Activated CD8-positive, alpha-beta memory T cell treated with anti-CD3 and anti-CD28 coated beads for 1 hour (primary cell): ENCODE results near the gene PRKCZ.

ENCODE experiments used
- DNase-seq, 2 donors: peaks; one replicate each; pipeline ENCODE4 v3.0.0-alpha.2; 2020; ENCODE audit warnings: low read depth in 1 of 2; ENCODE audit errors: extremely low read depth in 1 of 2

Gene PRKCZ

DNA sequence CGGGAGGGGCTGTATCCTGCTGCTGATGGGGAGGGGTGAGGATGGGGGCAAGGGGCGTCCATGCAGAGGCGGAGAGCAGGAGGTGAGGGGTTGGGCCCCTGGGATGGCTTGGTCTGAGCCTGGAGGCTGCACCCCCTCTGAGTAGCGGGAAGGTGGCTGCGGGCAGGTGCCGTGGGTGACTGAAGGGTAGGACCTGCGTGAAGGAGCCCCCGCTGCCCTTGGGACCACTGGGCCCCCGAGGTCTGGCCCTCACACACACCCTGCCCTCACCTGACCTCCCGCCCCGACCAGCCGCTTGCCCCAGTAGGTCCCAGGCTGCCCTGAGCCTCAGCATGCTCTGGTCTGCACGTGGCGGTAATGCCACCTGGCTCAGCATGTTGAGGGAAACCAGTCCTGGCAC is 165.1 kb downstream of the PRKCZ start:
- DNase-seq: no peak

DNA sequence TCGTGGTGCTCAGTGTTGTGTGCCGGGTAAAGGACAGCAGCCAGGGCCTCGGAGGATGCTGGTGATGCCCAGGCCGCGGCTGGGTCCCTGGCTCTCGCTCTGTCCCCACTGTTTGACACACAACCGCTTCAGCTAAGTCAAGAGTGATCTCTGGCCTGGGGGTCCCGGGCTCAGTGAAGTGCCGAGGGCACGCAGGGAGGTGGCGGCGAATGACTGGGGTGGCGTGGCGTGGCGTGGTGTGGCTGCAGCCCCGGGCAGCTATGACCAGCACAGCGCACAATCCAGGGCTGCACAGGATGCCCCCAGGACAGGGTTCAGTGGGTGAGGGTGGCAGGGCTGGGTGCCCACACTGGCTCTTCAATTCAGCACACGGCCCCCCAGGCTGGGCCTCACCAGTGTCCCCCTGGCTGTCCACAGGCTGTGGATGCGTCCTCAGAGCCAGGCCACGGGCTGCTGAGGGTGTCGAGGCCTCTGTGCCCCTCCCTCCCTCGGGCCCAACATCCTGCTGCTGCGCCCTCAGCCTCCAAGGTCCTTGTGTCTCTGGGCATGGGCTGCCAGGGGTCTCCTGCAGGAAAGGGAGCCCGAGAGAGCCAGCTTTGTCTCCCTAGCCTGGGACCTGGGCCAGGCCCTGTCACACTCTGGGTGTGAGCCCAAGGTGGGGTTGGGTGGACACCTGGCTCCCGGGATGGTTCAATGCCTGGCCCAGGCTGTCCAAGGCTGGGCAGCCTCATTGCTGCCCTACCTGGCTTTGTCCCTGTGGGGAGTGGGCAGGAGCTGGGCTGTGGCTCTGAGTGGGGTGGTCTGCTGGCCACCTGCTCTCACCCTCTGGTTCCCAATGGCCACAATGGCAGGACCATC is 165.9 kb downstream of the PRKCZ start:
- no peak for DNase-seq

DNA sequence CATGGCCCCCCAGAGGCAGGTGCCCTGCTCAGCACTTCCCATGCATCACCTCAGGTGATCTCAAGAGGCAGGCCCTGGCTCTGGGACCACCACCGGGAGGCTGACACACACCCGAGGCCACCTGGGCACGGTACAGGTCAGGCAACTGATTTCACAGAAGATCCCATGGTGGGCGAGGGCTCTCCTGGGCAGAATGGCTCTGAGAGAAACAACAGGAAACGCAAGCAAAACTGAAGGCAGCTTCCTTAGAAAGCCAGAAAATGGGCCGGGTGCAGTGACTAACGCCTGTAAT is 166.5 kb downstream of the PRKCZ start:
- DNase-seq: no peak

DNA sequence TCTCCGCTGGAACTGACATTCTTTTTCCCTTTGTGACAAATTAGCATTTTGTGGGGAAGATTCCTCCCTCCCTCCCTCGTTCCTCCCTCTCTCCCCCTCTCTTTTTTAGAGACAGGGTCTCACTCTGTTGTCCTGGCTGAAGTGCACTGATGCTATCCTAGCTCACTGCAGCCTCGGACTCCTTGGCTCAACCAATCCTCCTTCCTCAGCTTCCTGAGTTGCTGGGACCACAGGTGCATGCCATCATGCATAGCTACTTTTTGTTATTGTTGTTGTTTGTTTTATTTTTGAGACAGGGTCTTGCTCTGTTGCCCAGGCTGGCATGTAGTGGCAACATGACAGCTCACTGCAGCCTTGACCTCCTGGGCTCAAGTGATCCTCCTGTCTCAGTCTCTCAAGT is 171.1 kb downstream of the PRKCZ start:
- DNase-seq: no peak

DNA sequence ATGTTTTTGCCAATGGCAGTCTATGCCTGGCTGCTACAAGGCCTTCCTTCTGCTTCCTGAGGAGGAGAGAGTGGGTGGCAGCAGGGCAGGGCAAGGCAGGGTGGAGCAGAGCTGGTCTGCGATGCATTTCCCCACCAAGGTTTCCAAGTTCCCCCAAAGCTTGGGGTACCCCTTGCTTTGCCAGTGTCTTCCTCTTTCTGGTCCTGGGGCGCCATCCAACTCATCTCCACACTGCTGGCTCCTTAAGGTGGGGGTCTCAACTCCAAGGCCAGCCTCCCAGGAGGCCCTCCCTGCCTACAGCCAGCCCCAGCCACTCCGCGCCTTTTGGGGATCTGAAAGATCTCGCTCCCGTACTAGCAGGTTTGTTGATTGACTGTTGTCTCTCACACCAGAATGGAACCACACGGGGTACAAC is 174.0 kb downstream of the PRKCZ start:
- no peak for DNase-seq

DNA sequence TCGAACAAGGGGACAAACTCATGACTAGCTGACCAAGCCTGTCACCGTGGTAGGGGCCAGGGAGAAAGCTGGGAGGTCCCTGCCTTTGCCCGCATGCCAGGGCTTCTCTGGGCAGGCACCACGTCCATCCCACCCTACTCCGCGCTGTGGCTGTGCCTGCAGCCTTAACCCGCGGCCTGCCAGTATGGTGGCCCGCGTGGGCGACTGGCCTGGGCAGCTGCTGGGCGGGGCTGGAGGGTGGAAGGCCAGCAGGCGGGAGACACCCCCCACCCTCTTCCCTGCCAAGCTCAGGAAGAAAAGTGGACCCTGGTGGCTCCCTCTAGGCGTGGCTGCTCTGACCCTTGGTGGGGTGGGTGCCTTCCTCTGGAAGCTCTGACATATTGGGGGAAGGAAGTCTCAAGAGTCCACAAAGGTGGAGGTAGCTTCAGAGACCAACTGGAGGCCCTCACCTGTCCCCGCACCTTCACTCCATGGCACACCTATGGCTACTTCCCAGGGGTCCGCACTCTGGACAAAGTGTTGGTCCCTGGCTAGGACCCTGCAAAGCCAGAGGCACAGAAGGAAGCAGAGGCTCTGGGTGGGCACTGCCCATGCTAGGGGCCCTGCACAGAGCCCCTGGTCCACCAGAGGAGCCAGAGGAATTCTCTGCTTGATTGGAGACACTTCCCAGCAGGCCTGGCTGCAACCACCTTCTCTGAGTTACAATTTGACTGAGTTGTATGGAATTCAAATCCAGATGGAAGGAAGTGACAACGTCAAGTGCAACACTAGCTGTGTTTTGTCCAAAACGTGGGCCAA is 174.6 kb downstream of the PRKCZ start:
- no peak for DNase-seq

DNA sequence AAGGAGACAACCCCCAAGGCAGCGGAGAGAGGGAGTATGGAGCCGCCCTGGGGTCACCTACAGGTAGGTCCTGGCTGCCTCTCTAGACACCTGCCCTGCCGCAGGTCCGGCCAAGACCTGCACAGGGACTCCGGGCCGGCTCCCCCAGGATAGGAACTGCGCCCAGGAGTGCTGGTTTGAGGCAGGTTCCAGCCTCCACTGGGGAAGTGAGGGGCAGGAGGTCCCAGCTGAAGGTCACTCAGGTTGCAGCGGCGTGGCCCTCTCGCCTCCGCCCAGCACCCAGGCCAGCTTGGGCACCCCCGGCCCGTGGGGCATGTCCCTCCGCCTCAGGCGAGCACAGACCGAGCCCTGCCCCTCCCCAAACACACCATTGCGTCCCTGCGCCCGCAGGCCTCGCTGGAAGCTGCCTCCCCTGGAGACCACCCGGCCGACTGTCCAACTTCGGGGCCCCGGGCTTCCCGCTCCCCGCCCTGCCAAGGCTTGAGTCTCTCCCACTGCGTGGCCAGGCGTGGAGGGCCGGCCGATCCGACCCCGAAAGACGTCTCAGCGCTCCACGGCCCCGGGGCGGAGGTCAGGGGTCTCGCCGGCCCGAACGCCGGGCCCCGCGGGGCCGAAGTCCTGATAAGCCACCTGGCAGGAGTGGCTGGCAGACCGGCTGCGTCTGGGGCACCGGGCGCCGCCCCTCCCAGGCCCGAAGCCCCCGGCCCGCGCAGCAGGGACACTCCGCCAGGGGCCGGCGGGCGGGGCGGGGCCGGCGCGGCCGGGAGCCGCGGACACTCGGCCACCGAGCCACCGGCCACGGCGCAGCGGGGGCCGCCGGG is 176.5 kb downstream of the PRKCZ start:
- DNase-seq: no peak

DNA sequence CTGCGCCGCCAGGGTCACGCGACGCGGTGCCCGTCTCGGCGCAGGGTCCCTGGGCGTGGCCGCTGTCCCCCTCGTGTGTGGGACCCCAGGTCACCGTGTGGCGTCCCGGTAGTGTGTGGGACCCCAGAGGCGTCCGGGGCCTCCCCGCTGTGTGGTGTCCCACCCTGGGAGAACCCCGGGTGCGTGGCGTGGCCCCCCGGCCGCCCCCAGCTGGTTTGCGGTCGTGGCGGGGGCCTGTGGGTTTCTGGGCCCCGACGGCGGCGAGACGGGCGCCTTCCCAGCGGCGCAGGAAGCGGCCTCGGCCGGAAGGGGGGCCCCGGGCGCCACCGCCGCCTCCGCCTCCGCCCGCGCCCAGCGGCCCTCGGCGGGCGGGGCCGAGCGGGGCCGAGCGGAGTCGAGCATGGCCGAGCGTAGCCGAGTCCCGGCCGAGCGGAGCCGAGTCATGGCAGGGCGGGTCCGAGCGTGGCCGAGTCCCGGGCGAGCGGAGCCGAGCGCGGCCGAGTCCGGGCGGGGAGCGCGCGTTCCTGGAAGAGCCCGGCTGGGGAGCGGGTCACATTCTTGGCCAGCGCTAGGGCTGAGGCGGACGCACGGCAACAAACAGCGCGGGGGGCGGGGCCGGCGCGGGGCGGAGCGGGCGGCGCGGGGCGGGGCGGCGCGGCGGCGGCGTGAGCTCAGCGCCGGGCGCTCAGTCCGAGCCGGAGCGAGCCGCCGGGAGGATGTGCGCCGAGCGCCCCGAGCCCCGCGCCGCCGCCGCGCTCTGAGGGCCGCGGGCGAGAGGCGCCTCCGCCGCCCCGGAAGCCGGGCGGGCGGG is 177.3 kb downstream of the PRKCZ start:
- peak; percentile 79 to 89 for DNase-seq

DNA sequence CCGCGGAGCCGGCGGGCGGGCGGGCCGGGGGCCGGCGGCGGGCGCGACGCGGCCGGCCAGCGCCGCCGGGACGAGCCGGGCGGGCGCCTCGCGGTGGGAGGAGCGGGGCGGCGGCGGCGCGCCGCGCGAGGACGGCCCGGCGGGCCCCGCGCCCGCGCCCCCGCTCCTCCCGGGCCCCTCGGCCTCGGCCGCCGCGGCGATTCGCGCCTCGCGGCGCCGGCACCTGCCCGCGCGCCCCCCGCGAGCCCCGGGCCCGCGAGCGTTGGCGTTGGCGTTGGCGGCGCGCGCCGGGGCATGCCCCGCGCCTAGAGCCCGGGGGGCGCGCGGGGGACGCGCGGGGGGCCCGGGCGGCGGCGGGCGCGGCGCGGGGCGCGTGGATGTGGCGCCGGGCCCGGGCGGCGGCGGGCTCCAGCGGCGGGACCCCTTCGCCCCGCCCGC is 178.0 kb downstream of the PRKCZ start, which contains the start of gene SKI:
TSS of gene SKI (plus strand) at position 163 of the 438 bp plus-strand sequence. CDS start 448 bp downstream, outside the sequence.
- DNase-seq: no peak

DNA sequence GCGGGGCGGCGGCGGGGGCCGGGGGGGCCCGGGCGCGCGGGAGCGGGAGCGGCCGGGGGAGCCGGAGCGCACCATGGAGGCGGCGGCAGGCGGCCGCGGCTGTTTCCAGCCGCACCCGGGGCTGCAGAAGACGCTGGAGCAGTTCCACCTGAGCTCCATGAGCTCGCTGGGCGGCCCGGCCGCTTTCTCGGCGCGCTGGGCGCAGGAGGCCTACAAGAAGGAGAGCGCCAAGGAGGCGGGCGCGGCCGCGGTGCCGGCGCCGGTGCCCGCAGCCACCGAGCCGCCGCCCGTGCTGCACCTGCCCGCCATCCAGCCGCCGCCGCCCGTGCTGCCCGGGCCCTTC is 178.5 kb downstream of the PRKCZ start:
- DNase-seq: no peak

DNA sequence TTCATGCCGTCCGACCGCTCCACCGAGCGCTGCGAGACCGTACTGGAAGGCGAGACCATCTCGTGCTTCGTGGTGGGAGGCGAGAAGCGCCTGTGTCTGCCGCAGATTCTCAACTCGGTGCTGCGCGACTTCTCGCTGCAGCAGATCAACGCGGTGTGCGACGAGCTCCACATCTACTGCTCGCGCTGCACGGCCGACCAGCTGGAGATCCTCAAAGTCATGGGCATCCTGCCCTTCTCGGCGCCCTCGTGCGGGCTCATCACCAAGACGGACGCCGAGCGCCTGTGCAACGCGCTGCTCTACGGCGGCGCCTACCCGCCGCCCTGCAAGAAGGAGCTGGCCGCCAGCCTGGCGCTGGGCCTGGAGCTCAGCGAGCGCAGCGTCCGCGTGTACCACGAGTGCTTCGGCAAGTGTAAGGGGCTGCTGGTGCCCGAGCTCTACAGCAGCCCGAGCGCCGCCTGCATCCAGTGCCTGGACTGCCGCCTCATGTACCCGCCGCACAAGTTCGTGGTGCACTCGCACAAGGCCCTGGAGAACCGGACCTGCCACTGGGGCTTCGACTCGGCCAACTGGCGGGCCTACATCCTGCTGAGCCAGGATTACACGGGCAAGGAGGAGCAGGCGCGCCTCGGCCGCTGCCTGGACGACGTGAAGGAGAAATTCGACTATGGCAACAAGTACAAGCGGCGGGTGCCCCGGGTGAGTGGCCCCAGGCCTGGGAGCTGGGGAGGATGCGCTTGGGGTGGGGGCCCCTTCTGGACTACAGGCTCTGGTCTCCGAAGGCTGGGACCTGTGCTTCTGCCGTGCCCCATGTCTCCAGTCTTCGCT is 179.0 kb downstream of the PRKCZ start:
- no peak for DNase-seq

DNA sequence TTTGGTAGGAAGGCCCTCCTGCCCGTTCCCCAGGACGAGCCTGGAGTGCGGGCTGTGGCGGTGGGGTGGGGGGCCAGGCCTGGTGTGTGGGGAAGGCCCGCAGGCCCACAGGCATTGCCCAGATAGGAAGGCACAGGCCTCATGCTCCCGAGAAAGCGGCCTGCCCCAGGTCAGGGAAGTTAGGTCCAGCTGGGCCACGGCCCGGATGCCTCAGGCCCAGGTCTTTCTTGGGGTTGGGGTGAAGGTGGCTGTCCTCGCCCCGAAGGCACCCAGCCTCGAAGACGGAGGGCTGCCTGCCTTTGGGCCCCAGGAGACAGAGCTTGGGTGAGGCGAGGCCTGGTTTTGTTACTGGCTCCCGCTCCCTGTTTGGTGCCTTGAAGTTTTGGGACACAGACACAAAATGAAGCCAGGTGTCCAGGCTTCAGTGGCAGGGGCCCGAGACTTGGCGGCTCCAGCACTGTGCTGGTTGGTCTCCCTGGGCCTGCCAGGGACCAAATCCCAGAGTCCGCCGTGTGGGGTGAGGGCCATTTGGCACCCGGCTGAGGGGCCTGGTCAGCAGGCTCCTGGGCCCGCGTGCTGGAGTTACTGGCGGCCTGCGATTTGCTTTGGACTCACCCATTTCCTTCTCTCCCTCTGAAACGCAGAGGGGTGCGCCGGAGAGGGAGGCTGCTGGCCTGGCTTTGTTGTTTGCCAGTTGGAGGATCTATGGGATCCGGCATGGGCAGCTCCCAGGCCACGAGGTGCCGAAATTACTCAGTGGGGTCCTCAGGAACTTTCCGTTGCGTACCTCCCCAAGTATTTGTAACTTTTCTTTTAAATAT is 179.9 kb downstream of the PRKCZ start:
- DNase-seq: no peak

DNA sequence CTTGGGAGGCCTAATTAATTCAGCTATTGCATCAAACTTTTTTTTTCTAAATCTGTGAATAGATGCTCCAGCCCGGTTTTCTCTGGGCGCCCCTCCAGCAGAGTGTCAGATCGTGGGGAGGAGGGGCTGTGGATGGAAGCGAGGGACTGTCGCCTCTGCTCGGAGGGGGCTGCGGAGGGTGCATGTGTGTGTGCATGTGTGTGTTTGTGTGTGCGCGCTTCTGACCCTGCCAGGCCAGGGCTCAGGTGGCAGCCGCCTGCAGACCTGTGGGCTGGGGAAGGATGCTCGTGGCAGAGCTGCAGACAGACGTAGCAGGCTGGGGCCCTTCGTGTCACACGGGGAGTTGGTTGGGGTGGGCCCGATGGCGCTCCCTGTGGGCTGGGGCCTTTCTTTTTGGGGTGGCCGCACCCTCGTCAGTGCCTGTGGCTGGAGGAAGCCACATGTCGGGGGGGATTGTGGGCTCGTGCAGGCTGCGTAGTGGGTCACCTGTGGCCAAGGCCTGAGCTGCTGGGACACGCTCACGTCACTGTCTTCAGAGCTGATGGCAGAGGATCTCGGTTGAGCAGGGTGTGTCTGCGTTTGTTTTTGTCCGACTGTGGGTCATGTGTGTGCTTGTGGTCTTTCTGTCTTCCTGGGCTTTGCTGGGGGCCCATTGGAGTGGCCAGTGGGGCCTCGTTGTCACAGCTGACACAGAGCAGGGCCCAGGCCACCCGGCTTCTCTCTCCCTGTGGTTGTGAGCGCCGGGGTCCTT is 180.7 kb downstream of the PRKCZ start:
- DNase-seq: no peak

DNA sequence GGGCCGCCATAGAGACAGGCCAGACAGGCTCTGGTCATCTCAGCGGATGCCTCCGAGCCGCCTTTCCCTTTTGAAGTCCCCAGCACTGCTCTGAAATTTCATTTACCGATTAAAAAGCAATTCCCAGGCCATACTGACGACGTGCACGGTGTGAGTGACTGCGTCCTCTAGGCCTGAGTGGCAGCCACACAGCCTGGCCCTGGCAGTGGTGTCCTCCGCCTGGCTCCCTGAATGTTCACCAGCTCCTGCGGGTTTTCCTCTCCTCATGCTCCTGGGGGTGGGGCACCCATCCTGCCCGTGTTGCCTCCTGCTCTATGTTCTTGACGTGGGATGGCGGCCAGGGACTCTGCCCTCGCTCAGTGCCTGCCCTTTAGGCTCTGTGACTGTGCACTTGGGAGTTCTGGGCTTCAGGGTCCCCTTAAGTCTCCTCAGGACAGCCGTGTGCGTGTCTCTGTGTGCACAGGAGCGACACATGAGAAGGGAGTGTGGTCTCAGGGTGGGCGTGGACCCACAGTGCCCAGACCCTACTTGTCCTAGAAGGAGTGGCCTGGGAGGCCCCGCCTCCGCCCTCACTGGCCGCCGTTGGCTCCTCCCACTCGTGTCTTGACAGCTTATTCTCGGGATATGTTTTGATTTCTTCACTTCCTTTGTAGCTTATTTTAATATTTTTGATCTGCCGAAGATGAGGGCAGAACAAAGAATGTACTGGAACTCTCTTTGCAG is 181.5 kb downstream of the PRKCZ start:
- peak in 1 of 2 donors; percentile 56 for DNase-seq

DNA sequence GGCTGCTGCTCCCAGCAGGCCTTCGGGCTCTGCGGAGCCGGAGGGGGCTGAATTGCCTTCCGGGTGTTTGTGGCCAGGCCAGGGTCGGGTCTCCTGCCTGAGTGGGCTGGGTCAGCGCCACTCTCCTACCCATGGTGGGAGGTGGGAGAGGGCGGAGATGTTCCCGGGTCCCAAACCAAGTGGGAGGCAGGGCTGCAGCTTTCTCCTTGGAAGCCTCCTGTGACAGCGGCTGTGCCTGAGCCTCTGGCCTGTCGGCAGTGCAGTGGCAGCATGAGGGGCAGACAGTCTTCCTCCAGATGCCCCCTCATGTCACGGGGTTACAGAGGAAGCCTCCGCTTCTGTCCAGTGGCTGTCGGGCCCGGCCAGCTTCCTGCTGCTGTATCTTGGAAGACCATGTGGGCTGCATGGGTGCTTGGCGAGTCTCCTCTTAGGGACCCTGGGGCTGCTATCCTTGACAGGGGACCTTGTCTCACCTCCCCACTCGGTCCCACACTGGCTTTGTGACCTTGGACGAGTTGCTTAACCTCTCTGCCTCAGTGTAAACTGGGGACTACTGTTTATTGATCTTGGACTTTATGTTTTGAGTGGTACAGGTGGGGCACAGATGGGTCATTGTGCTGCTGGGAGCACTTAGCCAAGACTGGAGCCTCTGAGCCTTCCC is 182.2 kb downstream of the PRKCZ start:
- DNase-seq: no peak

DNA sequence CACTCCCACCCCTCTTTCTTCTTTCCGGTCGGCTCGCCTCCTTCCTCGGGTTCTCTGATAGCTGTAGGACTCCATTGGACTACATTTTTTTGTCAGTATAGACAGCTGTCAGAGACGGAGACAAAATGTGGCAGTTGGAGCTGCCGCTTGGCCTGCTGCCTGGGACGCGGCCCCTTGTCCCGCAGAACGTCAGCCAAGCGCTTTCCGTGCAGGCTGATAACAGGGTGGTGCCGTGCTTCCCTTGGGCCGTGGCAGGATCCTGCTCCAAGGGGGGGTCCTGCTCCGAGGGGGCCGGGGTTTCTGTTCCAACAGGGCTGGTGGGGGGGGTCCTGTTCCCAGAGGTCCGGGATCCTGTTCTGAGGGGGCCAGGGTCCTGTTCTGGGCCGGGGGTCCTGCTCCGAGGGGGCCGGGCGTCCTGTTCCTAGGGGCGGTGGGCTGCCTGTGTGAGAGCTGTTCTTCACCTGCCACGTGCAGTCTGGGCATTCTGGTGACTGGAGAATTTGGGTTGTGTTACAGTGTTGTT is 182.8 kb downstream of the PRKCZ start:
- no peak for DNase-seq

DNA sequence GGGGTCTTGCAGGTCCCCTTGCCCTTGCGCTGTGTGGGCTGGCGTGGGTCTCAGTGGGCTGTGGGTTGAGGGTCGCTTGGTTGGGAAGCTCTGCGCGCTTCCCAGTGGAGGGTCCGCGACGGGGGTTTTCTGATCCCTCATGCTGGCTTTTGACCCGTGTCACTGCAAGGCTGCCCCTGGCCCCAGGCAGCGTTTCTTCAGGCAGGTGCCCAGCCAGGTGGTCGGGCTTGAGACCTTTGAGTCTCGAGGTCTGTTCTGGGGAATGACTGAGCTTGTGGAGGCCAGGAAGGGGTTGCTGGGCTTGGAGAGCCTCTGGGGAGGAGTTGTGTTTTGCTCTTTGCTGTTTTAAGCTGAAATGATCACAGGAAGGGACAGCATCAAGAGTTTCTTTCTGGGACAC is 183.3 kb downstream of the PRKCZ start:
- no peak for DNase-seq
